GM18907 (cell line): ENCODE data around the gene KMT5B.

ENCODE experiments used
- ATAC-seq: cut with Tn5 transposase; IDR thresholded peaks from one replicate; pipeline ENCODE4 v1.9.1; 2021; ENCODE audit warnings: mild to moderate bottlenecking, moderate library complexity; ENCODE audit not compliant: unreplicated experiment

Gene KMT5B

DNA sequence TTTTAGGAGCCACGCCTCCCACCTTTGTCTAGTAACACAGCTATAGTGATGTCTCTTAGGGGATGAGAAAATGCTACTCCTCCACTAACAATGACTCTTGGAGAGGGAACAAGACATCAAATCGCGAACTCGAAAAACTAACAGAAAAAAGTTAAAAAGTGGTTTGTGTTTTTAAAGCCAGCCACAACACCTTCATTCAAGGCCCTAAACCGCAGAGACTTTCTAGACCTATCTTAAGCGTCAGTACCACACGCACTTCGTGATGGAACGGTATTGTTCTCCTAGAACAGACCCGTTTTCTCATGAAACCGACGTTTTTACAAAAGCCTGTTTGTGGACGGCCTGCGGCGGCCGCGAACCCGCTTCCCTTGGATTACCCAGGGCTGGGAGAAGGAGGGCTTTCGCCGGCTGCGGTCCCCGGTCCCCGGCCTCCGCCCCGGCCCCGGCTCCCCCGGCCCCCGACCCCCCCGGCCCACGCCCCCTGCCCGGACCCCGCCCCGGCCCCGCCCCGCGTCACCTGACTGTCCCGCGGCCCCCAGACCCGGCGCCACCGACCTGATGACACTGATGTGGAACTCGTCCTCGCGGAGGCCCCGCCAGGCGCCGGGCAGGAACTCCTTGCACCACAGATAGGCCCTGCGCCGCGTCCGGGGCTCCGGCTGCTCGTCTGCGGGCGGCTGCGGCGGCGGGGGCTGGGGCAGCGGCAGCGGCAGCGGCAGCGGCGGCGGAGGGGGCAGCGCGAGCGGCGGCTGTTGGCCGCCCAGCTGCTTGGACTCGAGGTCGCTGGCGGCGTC, 92.6 kb downstream of the KMT5B start:
- ATAC-seq, result peak; percentile 18

DNA sequence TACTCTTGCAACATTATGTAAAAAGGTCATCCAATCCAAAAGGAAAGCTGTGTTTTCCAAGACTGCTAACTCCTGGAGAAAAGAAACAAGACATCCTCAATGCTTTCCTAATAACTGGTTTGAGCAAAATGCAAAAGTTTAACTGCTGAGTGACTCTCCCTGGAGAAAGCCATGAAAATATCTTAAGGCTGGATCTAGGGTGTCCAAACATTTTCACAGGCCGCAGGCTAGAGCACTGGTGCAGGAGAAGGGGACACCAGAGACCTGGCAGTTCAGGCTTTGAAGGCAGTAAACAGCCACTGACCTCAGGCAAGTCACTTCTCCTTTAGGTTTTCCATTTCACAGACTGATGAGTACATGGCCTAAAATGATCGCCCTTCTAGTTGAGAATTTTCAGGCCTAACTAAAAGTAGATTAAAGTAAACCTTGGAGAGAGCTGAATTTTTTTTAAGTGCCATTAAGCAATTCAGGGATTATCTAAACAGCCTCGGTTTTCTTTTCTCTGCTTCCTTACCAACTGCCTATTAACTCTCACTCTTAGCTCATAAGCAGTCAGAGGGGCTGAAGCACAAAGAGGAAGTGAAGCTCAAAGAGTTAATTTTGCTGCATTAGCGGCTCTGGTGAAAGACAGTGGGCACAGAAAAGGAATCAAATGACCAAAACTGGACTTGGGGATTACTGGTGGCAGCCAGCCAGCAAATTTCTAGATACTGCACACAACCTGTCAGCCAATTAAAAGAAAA, 94.2 kb downstream of the KMT5B start:
- peak; percentile 27 for ATAC-seq

DNA sequence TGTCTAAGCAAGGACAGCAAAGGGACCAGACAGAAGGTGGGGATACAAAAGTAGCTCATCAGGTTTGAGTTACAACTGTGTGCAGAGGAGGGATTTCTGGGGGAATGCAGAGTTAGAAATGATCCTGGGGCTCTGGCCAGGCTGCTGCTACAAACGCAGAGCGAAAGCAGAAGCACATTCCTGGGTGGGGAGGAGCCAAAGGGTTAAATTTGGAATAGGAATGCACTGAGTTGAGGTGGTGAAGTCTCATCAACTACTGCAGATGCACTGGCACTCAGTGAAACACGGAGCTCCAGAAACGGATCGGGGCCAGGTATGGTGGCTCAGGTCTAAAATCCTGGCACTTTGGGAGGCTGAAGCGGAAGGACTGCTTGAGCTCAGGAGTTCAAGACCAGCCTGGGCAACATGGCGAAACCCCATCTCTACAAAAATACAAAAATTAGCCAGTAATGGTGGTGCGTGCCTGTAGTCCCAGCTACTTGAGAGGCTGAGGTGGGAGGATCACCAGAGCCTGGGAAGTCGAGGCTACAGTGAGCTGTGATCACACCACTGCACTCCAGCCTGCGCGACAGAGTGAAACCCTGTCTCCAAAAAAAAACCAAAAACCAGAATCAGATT, 95.1 kb downstream of the KMT5B start:
- no peak for ATAC-seq

DNA sequence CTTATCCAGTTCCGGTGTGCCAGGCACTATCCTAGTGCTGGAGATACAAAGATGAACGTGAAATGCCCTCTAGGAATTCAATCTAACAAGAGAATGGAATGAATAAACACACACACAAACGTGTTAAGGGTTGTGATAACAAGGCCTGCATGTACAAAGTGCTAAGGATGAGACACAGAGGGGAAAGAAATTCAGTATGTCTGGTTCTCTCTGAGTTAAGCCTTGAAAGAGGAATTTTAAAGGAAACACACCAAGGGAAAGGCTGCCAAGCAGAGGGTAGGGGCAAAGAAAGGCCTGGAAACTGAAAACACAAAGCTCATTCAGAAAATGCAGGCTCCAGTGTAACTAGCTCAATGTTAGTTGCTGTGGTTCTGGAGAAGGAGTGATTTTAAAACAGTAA, 96.1 kb downstream of the KMT5B start:
- no peak for ATAC-seq

DNA sequence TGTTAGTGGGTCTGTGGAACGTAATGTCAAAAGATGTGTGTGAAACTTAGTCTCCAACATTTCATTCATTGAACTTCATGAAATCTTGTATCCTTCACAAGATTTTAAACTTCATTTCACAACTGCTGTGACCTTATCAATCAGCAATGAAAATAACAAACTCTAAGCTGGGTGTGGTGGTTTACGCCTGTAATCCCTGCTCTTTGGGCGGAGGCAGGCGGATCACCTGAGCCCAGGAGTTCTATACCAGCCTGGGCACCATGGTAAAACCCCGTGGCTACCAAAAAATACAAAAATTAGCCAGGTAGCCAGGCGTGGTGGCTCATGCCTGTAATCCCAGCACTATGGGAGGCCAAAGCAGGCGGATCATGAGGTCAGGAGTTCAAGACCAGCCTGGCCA, 97.0 kb downstream of the KMT5B start:
- no peak for ATAC-seq

DNA sequence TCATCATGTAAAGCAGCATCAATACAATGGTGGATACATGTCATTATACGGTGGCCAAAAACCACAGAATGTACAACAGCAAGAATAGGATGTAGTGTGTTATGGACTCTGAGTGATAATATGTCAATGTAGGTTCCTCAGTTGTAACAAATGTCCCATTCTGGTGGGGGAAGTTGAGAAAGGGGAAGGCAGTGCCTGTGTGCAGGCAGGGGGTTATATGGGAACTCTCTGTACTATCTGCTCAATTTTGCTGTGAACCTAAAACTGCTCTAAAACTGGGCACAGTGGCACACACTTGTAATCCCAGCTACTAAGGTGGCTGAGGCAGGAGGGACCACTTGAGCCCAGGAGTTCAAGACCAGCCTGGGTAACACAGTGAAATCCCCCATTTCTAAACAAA, 97.8 kb downstream of the KMT5B start:
- ATAC-seq, result no peak

DNA sequence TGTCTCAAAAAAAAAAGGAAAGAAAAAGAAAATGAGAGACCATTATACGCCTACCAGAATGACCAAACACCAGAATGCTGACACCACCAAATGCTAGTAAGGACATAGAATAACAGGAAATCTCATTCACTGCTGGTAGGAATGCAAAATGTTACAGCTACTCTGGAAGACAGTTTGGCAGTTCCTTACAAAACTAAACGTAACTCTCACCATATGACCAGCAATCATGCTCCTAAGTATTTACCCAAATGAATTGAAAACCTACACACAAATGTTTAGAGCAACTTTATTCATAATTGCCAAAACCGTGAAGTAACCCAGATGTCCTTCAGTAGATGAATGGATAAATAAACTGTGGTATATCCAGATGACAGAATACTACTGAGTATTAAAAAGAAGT, 99.1 kb downstream of the KMT5B start:
- ATAC-seq, result no peak

DNA sequence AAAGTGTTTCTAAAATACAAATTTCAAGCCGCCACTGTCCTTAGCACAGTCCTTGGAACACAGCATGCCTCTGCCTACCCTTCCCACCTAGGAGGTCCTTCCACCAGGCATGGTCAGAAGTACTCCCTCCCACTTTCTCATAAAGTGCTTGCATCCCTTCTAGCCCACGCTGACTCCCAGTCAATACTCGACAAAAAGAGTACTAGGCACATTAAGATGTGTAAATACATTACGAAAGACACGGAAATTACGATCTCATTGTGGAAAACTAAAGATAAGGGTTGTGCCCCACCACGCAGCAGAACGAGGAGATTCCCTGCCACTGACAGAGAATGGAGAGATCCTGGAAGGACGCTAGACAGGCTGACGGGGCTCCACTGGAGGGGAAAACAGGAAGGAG, 105.4 kb downstream of the KMT5B start:
- no peak for ATAC-seq

DNA sequence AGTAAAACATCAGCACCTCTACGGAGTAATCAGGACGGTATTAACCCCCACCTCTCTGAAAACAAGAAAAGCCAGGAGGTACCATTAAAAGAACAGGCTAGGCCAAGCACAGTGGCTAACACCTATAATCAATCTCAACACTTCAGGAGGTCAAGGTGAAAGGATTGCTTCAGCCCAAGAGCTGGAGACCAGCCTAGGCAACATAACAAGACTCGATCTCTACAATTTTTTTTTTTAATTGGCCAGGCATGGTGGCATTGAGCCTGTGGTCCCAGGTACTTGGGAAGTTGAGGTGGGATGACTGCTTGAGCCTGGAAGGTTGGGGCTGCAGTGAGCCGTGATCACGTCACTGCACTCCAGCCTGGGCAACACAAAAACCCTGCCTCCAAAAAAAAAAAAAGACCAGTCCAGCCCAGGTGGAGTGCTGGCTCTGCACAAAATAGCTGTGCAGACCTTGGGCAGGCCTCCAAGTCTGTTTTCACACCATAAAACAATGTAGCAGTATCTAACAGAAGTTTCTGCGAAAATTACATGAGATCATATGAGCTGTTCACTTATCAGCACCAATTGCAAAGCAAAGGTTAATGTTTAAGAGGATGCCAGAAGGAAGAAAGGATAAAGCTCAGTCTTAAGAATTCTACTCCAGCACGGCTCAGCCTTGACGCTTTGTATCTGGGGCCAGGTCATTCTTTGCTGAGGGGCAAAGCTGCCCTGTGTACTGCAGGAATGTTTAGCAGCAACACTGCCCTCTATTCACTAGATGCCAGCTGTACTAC, 106.7 kb downstream of the KMT5B start:
- no peak for ATAC-seq
